ENCODE data around the gene KLHL18.

The KLHL18 gene

DNA sequence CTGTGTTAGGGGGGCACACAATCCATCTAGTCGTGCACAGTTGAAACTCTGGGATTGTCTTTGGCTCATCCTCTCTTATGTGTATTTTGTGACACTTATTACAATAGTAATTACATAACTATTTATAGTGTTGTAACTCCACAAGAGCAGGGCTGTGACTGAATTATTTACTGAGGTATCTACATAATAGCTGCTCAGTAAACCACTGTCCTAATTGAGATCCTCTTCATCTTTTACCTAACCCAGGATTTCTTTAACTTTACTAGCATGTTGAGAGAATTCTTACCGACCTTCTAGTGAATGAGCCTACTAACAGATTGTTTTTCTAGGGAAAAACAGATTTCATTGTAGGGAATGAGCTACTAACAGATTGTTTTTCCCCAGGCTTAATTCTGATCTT is 11.1 kb downstream of the KLHL18 start:
- H3K4me3 ChIP-seq (ENCODE audit: low read length), result no peak overlapping the region
- DNase-seq (ENCODE audit: low read depth), result no peak
- TF ChIP-seq, protein P1, sequence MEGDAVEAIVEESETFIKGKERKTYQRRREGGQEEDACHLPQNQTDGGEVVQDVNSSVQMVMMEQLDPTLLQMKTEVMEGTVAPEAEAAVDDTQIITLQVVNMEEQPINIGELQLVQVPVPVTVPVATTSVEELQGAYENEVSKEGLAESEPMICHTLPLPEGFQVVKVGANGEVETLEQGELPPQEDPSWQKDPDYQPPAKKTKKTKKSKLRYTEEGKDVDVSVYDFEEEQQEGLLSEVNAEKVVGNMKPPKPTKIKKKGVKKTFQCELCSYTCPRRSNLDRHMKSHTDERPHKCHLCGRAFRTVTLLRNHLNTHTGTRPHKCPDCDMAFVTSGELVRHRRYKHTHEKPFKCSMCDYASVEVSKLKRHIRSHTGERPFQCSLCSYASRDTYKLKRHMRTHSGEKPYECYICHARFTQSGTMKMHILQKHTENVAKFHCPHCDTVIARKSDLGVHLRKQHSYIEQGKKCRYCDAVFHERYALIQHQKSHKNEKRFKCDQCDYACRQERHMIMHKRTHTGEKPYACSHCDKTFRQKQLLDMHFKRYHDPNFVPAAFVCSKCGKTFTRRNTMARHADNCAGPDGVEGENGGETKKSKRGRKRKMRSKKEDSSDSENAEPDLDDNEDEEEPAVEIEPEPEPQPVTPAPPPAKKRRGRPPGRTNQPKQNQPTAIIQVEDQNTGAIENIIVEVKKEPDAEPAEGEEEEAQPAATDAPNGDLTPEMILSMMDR (conservative IDR thresholded peaks at IDR 0.05; ENCODE audit: low read depth, low read length), result no peak

DNA sequence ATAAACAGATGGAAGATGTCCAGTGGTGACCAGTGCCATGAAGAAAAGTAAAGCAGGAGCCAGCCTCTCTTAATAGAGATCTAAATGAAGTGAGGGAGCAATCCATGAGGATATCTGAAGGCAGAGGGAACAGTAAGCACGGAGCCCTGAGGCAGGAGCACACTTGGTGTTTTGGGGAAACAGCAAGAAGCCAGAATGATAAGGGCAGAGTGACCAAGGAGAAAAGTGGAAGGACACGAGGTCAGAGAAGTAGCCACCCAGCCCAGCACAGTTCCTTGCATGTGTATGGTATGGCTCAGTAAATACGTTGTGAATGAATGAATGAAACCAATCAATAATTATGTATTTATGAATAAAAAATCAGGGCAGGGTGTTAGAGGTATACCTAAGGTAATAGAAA is 11.6 kb downstream of the KLHL18 start:
- no peak overlapping the region for H3K4me3 ChIP-seq (ENCODE audit: low read length)
- TF ChIP-seq, protein P1 (conservative IDR thresholded peaks at IDR 0.05; ENCODE audit: low read depth, low read length), result no peak

DNA sequence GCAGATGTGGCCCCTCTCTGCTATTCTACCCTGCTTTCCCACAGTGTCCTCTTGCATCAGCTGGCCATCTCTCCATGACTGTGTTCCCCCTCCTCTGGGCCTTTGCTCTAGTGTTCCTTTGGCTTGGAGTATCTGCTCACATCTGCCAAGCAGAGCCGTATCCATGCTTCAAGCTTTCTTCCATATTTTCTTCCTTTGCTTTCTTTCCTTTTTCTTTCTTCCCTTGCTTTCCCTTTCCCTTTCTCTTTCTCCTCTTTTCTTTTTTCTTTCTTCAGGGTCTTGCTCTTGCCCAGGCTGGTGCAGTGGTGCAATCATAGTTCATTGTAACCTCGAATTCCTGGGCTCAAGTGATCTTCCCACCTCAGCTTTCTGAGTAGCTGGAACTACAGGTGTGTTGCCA is 12.6 kb downstream of the KLHL18 start:
- TF ChIP-seq, protein P1 (conservative IDR thresholded peaks at IDR 0.05; ENCODE audit: low read depth, low read length), result no peak
- H3K4me3 ChIP-seq (ENCODE audit: low read length), result no peak overlapping the region

More for the DNA sequence above, 11.6 kb downstream of the KLHL18 start:
- DNase-seq (ENCODE audit: low read depth), result no peak

DNA sequence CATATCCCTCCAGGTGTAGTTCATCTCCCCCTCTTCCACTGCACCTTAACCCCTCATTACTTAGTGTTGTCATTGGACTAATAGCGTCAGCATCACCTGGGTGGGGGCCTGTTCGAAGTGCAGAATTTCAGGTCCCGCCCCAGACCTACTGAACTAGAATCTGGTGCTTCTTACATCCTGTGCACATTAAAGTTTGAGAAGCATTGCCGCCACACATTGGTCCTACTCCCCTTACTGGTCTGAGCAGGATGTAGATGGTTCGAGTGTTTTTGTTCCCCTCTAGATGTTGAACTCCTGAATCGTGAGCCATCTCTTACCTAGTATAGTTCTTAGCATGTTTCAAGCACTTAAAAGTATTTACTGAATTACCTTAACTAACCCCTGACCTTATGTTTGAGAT is 13.2 kb downstream of the KLHL18 start:
- DNase-seq (ENCODE audit: low read depth), result no peak
- no peak overlapping the region for H3K4me3 ChIP-seq (ENCODE audit: low read length)
- TF ChIP-seq, protein P1 (conservative IDR thresholded peaks at IDR 0.05; ENCODE audit: low read depth, low read length), result no peak

More for the DNA sequence above, 12.6 kb downstream of the KLHL18 start:
- DNase-seq (ENCODE audit: low read depth), result no peak

DNA sequence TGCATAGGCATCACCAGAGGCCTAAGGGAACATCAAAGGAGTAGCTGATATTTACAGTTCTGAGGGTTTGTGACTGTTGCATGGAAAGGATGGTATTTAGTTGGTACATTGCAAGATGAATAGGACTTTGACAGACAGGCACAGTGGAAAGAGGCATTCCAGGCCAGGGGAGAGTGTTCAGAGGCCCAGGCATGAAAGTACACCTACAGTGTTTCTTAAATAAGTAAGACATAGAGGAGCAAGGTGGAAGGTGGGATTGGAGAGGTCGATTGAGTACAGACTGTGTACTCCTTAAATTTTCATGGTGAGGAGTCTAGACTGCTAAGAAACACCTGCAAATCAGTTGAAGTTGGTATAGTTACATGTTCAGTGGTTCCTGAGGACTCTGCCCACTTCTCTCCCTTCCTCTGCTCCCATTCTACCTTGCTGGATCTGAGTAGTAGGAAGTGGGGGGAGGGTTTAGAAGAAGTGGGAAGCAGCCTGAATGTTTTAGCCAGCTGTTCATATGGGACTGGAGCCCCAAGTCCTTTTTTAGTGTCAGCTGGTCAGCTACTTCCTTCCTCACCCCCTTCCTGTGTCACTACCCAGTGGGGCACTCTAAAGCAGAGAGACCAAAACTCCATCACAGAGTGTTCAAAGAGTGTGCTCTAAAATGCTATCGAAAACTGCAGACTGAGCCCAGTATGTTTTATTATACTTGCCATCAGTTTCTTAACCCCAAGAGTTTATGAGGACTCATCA is 14.0 kb downstream of the KLHL18 start:
- DNase-seq (ENCODE audit: low read depth), result no peak
- H3K4me3 ChIP-seq (ENCODE audit: low read length), result no peak overlapping the region
- TF ChIP-seq, protein P1 (conservative IDR thresholded peaks at IDR 0.05; ENCODE audit: low read depth, low read length), result no peak

DNA sequence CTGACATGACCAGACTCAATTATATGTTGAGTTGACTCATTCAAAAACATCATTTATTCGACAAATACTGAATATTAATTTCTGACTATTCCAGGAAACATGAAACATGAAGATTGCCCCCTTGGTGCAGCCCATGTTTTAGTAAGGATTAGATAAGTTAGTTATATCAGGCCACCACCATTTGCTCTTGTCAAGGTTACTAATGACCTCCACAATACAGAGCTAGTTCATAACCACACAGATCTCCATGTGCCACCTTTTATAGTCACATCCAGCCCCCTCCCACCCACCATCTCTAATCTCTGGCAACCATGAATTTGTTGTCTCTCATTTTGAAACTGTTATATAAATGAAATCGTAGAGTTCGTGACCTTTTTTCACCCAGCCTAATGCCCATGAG is 15.7 kb downstream of the KLHL18 start:
- TF ChIP-seq, protein P1 (conservative IDR thresholded peaks at IDR 0.05; ENCODE audit: low read depth, low read length), result no peak
- no peak for DNase-seq (ENCODE audit: low read depth)
- no peak overlapping the region for H3K4me3 ChIP-seq (ENCODE audit: low read length)

Data from retinal pigment epithelial cell (primary cell).